HG02763 (cell line): ENCODE results near the gene TRIM63.

Experiments used
- ATAC-seq: cut with Tn5 transposase; IDR thresholded peaks from one replicate; pipeline ENCODE4 v1.9.1; 2021; ENCODE audit warnings: mild to moderate bottlenecking, moderate library complexity; ENCODE audit not compliant: unreplicated experiment

TRIM63 gene

DNA sequence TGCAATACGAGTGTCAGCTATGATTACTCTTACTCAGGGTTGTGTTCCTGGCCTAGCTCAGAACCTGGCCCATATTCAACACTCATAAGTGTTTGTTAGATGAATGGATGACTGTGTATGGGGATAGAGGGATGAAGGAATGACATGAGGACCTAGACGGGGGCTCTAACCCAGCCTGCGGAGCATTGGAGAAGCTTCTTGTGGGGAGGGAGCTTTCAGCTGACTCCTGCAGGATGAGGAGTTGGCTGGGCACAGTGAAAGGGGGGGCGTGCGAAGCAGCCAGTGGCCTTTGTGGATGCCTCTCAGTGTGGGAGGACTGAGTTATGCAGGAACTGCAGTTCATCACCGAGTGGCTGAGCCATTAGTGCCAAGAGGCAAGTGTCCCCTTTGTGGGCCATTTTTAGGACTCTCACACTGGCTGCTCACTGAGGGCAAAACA, 47.1 kb downstream of the TRIM63 start:
- ATAC-seq: no peak

DNA sequence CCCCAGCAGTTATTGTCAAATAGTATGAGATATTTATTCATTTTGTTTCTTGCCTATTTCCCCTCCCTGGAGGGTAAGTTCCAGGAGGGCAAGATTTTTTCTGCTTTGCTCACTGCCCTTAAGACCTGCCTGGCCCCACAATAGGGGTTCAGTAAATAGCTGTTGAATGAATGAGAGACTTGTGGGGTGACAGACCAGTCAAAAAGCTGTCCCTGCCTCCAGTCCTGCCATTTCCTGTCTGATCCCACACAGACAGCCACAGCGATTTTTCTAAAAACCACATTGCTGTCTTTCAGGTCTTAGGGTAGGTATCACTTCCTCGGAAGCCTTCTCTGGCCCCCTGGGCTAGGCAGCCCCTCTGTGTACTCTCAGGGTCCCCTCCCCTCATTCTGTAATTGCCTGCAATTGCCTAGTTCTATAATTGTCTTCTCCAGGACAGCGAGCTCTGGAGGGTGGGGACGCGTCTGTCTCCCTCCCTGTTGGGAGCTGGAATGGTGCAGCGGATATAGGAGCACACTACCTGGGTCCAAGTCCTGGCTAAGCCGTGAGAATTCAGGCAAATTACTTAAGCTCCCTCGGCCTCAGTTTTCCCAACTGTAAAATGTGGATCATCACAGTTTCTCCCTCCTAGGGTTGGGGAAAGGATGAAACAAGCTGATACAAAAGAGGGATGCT, 47.7 kb downstream of the TRIM63 start:
- no peak for ATAC-seq

DNA sequence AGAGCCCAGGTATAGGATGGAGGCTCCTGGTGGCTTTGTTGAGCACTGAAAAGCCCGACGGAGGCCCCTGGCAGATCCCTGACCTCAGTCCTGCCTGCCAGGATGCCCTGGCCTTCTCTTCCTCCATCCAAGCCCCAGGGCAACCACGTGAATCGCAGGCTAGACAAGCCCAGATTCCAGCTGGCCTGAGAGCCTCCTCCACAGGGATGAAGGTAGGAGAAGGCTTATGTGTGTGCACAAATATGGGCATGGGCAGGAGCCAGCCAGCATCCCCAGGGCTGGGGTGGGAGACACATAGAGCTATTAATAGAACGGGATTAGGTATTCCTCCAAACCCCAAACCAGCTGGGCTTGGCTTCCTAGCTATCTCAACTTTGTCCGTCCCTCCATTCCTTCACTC, 49.8 kb downstream of the TRIM63 start:
- ATAC-seq: no peak

DNA sequence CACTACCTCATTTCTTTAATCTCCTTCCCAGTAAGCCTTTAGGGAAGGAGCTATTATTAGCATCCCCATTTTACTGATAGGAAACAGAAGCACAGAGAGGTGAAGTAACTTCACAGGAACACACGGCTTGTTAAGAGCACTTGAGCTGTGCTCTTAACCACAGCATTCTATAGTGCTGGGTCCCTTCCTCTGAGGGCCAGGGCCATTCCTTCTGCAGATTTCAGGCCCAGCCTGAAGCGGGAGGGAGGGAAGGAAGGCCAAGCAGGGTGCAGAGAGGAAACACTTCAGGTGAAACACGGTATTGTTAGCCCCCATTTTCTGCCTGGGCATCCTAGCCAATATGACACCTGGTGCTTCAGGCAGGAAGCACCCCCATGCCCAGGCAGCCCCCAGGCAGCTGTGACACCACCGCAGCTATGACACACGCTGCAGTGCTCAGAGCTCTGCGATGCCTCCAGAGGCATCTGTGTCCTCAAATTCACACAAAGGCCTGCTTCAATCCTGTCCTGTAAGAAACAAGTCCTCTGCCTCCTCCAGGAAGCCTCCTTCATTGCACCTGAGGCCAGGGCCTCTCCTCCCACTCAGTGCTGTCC, 50.4 kb downstream of the TRIM63 start:
- ATAC-seq: no peak

DNA sequence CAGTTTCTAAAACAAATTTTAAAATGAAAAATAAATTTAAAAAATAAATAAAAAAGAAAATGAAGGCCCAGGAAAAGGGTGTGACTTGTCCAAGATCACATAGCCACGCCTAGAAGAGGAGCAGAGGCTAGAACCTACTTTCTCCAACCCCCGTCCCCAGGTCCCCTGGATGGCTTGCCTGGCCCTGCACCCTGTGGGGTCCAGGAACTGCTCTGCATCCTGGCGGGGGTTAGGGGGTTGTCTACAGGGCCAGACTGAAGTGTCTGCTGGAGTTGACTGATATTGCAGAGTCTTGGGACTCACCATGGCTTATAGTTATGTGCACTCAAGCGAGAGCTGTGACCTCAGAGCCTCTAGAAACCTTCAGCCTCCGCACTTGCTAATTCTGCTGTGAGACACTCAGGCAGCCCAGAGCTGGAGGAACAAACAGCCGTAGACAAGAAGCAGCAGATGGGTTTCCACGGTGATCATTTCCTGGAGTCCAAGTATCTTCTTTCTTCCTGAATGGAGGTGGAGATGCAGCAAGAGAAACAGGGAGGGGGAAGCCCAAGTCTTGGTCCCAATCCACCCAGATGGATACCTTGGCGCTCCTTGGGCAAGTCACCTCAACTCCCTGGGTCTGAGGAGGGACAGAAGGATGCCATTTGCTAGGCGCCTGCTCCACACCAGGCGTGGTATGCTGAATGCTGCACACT, 51.0 kb downstream of the TRIM63 start:
- ATAC-seq: no peak

DNA sequence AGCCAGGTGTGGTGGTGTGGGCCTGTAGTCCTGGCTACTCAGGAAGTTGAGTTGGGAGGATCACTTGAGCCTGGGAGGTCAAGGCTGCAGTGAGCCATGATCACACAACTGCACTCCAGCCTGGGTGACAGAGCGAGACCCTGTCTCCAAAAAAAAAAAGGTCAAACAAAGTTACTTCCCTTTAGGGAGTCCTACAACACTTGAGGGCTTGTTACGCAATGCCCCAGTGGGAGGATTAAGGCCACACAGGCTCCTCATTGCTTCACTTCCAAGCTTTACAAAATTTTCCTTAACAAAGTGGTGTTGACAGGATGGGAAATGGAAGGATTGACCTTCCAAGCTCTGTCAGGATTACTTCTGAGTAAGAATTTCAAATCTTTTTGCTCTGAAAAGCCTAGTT, 52.1 kb downstream of the TRIM63 start:
- ATAC-seq: no peak

DNA sequence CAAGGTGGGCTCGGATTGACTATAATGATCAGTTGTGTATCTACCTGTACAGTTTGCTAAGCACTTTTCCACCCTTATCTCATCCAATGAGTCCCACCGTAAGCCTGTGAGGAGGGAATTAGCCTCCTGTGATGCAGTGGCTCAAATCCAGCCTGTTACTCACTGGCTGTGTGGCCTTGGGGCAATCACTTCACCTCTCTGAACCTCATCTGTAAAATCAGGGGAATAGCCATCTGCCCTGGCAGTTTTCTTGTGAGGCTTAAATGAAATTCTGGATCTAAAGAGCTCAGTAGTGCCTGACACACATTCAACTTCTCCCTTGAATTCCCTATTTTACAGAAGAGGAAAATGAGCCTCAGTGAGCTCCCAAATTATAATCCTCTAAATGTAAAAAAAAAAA, 53.3 kb downstream of the TRIM63 start:
- ATAC-seq: no peak

DNA sequence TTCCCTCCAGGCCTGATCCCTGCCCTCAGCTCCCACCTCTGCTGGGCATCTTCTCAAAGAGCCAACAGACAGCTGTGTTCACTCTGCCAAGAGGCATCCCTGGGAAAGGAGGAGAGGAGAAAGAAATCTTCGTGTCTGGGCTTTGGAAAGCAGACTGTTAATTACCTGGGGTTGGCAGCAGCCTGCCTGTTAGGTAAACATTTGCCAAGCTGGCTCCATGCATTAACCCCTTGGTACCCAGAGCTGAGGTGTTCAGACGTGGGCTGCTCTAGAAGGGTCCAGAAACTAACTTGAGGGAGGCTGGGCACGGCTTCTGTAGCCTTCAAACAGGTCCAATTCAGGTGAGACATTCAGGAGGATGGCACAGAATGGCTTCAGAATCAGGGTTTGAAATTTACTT, 54.6 kb downstream of the TRIM63 start:
- no peak for ATAC-seq

DNA sequence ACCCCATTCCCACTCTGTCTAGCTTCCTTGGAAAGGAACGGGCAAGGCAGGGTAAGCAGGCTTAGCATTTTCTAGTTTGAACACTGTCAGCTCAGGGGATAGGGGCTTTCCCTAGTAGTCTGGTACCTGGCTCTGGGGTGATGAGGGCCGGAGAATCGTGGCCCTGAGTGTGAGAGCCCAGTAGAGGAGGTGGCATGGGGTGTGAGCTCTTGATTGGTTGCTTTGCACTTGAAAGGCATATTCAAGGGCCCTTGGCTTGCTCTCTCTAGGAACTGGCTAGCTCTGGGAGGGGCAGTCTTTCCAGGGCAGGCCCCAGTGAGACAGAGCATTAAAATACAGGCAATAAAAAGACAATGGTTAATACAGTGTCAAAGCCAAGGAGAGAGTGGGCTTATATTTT, 56.6 kb downstream of the TRIM63 start:
- no peak for ATAC-seq

DNA sequence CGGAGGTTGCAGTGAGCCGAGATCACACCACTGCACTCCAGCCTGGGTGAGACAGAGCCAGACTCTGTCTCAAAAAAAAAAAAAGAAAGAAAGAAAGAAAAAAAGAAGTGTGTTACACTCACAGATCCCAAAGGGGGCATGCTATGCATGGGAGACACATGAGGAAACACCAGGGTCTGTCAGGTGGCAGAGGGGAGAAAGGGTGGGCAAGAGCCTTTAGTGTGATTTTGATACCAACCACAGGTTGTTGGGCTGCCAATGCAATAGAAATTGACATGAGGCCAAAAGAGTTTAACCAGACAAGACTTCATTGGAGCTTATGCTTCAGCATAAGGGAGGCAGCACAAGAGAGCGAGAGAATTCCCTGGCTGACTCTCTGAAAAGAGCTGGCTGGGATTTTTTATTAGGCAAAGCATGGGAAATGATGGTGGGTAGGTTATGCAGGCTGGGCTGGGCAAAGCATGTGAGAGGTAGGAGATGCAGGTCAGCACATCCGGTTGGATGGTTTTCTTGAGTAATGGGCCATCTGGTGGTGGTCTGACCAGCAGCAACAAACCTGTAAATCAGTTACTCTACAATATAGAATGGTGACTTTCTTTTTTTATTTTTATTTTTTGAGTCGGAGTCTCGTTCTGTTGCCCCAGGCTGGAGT, 57.5 kb downstream of the TRIM63 start:
- ATAC-seq: no peak

DNA sequence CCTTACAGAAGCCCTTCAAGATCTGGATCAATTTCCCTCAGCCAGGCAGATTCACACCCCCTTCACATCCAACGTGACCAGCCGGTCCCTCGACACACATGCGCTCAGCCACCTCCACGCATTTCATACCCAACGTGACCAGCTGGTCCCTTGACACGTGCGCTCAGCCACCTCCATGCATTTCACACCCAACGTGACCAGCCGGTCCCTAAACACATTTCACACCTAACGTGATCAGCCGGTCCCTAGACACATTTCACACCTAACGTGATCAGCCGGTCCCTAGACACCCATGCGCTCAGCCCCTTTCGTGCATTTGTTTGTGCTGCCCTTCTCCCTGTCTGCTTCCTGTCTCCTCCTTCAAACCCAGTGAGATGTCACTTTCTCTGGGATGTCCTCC, 60.7 kb downstream of the TRIM63 start:
- ATAC-seq: no peak

DNA sequence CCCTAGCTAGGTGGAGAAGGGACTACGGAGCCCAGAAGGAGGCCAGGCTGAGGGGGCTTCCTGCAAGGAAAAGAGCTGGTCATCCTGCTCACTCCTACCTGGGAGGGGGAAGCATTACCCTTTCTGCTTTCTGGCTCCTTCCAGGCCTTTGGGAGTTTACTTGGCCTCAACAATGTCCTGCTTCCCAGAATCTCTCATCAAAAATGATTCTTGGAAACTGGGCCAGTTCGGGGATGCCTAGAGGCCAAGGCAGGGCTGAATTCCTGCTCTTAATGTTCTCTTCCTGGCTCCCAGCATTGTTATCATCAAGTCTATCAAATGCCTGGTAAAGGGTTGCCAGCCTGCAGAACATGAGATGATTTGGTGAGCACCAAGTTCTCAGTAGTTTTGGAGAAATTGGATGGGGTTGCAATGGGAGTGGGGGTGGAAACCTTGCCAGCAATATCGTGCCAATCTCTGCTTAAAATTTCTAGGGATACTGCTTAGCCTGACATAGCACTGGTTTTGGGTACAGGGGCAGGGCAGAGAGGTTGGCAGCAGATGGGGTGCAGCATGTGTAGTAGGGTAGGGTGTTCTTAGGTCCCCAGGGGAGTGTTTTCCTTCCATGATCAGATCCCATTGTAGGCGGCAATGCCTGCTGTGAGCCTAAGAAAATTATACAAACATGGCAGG, 61.9 kb downstream of the TRIM63 start:
- ATAC-seq: no peak

DNA sequence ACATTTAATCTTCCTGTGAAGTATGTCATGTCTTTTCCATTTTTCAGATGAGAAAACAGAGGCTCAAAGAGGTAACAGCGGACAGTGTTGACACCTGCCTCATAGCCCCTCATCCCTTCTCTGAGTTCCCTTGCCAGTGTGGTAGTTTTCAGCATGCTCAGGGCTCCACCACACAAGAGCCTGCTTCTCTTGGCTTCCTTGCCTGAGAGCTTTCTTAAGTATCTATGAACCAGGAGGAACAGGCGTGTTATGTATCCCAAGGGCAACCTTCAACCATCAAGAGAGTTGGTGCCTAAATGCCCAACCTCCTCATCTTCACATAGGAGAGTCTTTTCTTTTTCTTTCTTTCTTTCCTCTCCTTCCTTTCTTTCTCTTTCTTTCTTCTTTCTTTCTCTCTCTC, 63.7 kb downstream of the TRIM63 start:
- ATAC-seq: no peak

DNA sequence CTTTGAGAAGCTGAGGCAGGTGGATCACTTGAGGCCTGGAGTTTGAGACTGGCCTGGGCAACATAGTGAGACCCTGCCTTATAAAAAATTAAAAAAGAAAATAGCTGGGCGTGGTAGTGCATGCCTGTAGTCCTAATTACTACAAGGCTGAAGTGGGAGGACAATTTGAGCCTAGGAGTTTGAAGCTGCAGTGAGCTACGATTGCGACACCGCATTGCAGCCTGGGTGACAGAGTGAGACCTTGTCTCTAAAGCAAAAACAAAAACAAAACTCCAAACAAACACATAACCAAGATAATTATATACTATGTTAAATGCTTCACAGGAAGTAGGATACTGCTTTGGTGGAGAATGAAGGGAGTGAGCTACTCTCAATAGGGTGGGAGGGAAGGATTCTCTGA, 64.2 kb downstream of the TRIM63 start:
- ATAC-seq: no peak
